ENCODE data around the gene SEPTIN7. TPM values are rescaled to one million over a fixed set of nuclear protein-coding genes. Genes with fewer than 3 reads are reported as not detected.

The SEPTIN7 gene
- total and polyA plus RNA-seq, 2 of the 13 experiments (the other 11 are each of a cell fraction or from before 2014, with no cell fraction given), result 103 to 129 TPM

- TF ChIP-seq MYPOP (CRISPR knock-in tag; IDR thresholded peaks at IDR 0.05) (peak; percentile 73), TERF1 (CRISPR knock-in tag; IDR thresholded peaks at IDR 0.05) (no peak), ATRX (CRISPR knock-in tag; IDR thresholded peaks at IDR 0.05; ENCODE audit: borderline replicate concordance) (no peak), IRF9 (CRISPR knock-in tag; IDR thresholded peaks at IDR 0.05; ENCODE audit: borderline replicate concordance) (0 out of 2 replicates have a peak, but pooled peaks have one; percentile 16), THRA (CRISPR knock-in tag; IDR thresholded peaks at IDR 0.05; ENCODE audit: borderline replicate concordance) (no peak), ZNF556 (CRISPR knock-in tag; IDR thresholded peaks at IDR 0.05; ENCODE audit: borderline replicate concordance) (peak; percentile 11; the same call in 1 of the 2 replicates), RBM22 (optimal IDR thresholded peaks at IDR 0.05; ENCODE audit: low read length) (no peak), AFF4 (CRISPR knock-in tag; IDR thresholded peaks at IDR 0.05) (no peak), ARID3A (IDR thresholded peaks at IDR 0.05; ENCODE audit: low read depth, low read length) (no peak), NCOA5 (CRISPR knock-in tag; IDR thresholded peaks at IDR 0.05) (no peak), SOX5 (CRISPR knock-in tag; IDR thresholded peaks at IDR 0.05; ENCODE audit: borderline replicate concordance) (no peak), ZNF574 (CRISPR knock-in tag; IDR thresholded peaks at IDR 0.05) (0 out of 2 replicates have a peak, but pooled peaks have one; percentile 22), BORCS8-MEF2B (CRISPR knock-in tag; IDR thresholded peaks at IDR 0.05) (0 out of 2 replicates have a peak, but pooled peaks have one; percentile 57)
These were observed 775 bp upstream of the SEPTIN7 start (continued) for GRCh38 chr7:35799846-35800717.

All from HepG2 (cell line).